Right renal cortex interstitium (tissue), 3 donors: ENCODE data around the gene ATP1A2. TPM values are rescaled to one million over a fixed set of nuclear protein-coding genes. Genes with fewer than 3 reads are reported as not detected.
"Not testable (repeated sequence)": the region's sequence is repeated elsewhere in the genome, so short reads cannot be mapped to it uniquely, and the experiment has no call there.

Experiments used
- DNase-seq, 3 donors: peaks; one replicate each; pipeline ENCODE4 v3.0.0-alpha.2; 2013; ENCODE audit warnings: low read depth in 3 of 3, low spot score in 2 of 3
- polyA plus RNA-seq, 3 donors: library from polyadenylated mRNA; unstranded; fragments of 120-200 nt; gene quantifications; one replicate each; pipeline ENCODE4 v1.2.1, GENCODE V29; 2013; ENCODE audit not compliant: insufficient read length in 3 of 3

ATP1A2 gene
- polyA plus RNA-seq, 3 donors: 4.2 to 5.8 (median 4.6) TPM

GRCh38 chr1:160122978-160123495, 7.5 kb downstream of the ATP1A2 start:
- no peak for DNase-seq

- no peak for DNase-seq
Observed at GRCh38 chr1:160123726-160124125, 8.2 kb downstream of the ATP1A2 start.

GRCh38 chr1:160124705-160125478, 9.3 kb downstream of the ATP1A2 start:
- DNase-seq: no peak

- DNase-seq: no peak
Observed at GRCh38 chr1:160125746-160126145, 10.2 kb downstream of the ATP1A2 start.

- DNase-seq: not testable (repeated sequence)
Observed at GRCh38 chr1:160126342-160126741, 10.8 kb downstream of the ATP1A2 start.

- DNase-seq: no peak
Observed at GRCh38 chr1:160127381-160127780, 11.8 kb downstream of the ATP1A2 start.

- no peak for DNase-seq
Observed at GRCh38 chr1:160127865-160128523, 12.4 kb downstream of the ATP1A2 start.

- no peak for DNase-seq
Observed at GRCh38 chr1:160128636-160129035, 13.1 kb downstream of the ATP1A2 start.

- no peak for DNase-seq
Observed at GRCh38 chr1:160129046-160129445, 13.5 kb downstream of the ATP1A2 start.

- DNase-seq: no peak
Observed at GRCh38 chr1:160129558-160129957, 14.0 kb downstream of the ATP1A2 start.

GRCh38 chr1:160129966-160130365, 14.4 kb downstream of the ATP1A2 start:
- DNase-seq: no peak

- no peak for DNase-seq
Observed at GRCh38 chr1:160130486-160130885, 14.9 kb downstream of the ATP1A2 start.

GRCh38 chr1:160130939-160131338, 15.4 kb downstream of the ATP1A2 start:
- DNase-seq: no peak

- DNase-seq: no peak
Observed at GRCh38 chr1:160131803-160132565, 16.4 kb downstream of the ATP1A2 start.

- no peak for DNase-seq
Observed at GRCh38 chr1:160133990-160134770, 18.6 kb downstream of the ATP1A2 start.

- DNase-seq: no peak
Observed at GRCh38 chr1:160134791-160135572, 19.4 kb downstream of the ATP1A2 start.

GRCh38 chr1:160136121-160136925, 20.8 kb downstream of the ATP1A2 start:
- no peak for DNase-seq

GRCh38 chr1:160136926-160137200, 21.3 kb downstream of the ATP1A2 start:
- no peak for DNase-seq

- DNase-seq: no peak
Observed at GRCh38 chr1:160137216-160137862, 21.8 kb downstream of the ATP1A2 start.
